A673 (cell line): ENCODE measurements around the gene PHETA1. TPM values are rescaled to one million over a fixed set of nuclear protein-coding genes. Genes with fewer than 3 reads are reported as not detected.
"Not testable (repeated sequence)": the region's sequence is repeated elsewhere in the genome, so short reads cannot be mapped to it uniquely, and the experiment has no call there.

Source experiments
- BruUV-seq: library from RNA; stranded (reverse); fragments of 400-500 nt; replicated peaks from 2 replicates; lab custom pipeline; 2021; lab: Mats Ljungman, UMichigan
- CTCF ChIA-PET: fragments of 300-600 bp; sonication (Branson Sonifier 250); formaldehyde crosslinking; loops from one replicate; lab custom pipeline; 2022; ENCODE audit warnings: antibody characterized with exemption; lab: Charles Lee
- POLR2A ChIA-PET: fragments of 300-600 bp; sonication (Branson Sonifier 250); formaldehyde crosslinking; loops from one replicate; lab custom pipeline; 2022; ENCODE audit warnings: antibody characterized with exemption; ENCODE audit not compliant: low non-redundant PET; lab: Charles Lee
- DNase-seq: peaks from one replicate; pipeline ENCODE4 v3.0.0-alpha.2; 2015; ENCODE audit warnings: low spot score
- H3K27ac ChIP-seq: fragments of 200-600 bp; sonication (generic); 2 replicates; pipeline ENCODE4 v1.5.1; 2016; ENCODE audit warnings: mixed run types, low read depth, mild to moderate bottlenecking, mixed read lengths, antibody characterized with exemption, low read length; ENCODE audit not compliant: poor library complexity, severe bottlenecking
- H3K27me3 ChIP-seq: fragments of 200-600 bp; sonication (generic); replicated peaks from 2 replicates; pipeline ENCODE4 v1.6.1; 2017; ENCODE audit warnings: mixed run types, low read depth, mild to moderate bottlenecking, mixed read lengths, antibody characterized with exemption, low read length; ENCODE audit not compliant: insufficient read depth, poor library complexity
- H3K36me3 ChIP-seq: fragments of 200-600 bp; sonication (generic); 2 replicates; pipeline ENCODE4 v1.6.1; 2016; ENCODE audit warnings: mixed run types, mild to moderate bottlenecking, mixed read lengths, antibody characterized with exemption, low read length; ENCODE audit not compliant: insufficient read depth, poor library complexity, severe bottlenecking
- H3K4me1 ChIP-seq: fragments of 200-600 bp; sonication (generic); 2 replicates; pipeline ENCODE4 v1.6.1; 2017; ENCODE audit warnings: mixed run types, mild to moderate bottlenecking, mixed read lengths, antibody characterized with exemption, low read length; ENCODE audit not compliant: insufficient read depth, poor library complexity, severe bottlenecking
- H3K4me3 ChIP-seq: fragments of 200-600 bp; sonication (generic); 2 replicates; pipeline ENCODE4 v1.5.1; 2016; ENCODE audit warnings: low read depth, mixed run types, mild to moderate bottlenecking, mixed read lengths, low read length; ENCODE audit not compliant: poor library complexity, severe bottlenecking
- H3K9me3 ChIP-seq: fragments of 200-600 bp; sonication (generic); 2 replicates; pipeline ENCODE4 v1.6.1; 2016; ENCODE audit warnings: mixed run types, low read depth, mild to moderate bottlenecking, mixed read lengths, antibody characterized with exemption, low read length; ENCODE audit not compliant: poor library complexity, severe bottlenecking
- CTCF ChIP-seq: fragments of 300-800, 200-600 bp; sonication (generic); conservative IDR thresholded peaks from 2 replicates; pipeline ENCODE4 v1.5.1; 2017; ENCODE audit warnings: low read depth, mild to moderate bottlenecking, antibody characterized with exemption, low read length, moderate library complexity, mixed read lengths
- EZH2 ChIP-seq: fragments of 200-600 bp; sonication (generic); IDR thresholded peaks from 2 replicates; pipeline ENCODE4 v1.6.1; 2017; ENCODE audit warnings: borderline replicate concordance, low read depth, mild to moderate bottlenecking, mixed read lengths, antibody characterized with exemption, low read length; ENCODE audit not compliant: poor library complexity, severe bottlenecking
- intact Hi-C: fragments of 100-400 bp; cut with micrococcal nuclease; formaldehyde crosslinking; loops from one replicate; pipeline ENCODE4 v1.10.0; 2022; ENCODE audit not compliant: unreplicated experiment
- total RNA-seq: library from RNA; stranded (reverse); gene quantifications from 2 replicates; pipeline ENCODE4 v1.2.3, GENCODE V29; 2021

PHETA1 gene
- total RNA-seq, 1 experiment from 2014 or later, result 5.7 TPM

- Histone ChIP-seq H3K9me3 (no peaks in the 10 kb centered on the region), H3K4me3 (no peak overlapping the region), H3K27ac (no peak overlapping the region), H3K27me3 (no peaks in the 10 kb centered on the region), H3K4me1 (no peaks in the 10 kb centered on the region), H3K36me3 (no peaks in the 10 kb centered on the region)
- intact Hi-C loops, result no loop called here
- no TSS peak for BruUV-seq
- no peak for DNase-seq
- TF ChIP-seq CTCF (no peak), EZH2 (no peak)
- CTCF ChIA-PET, result no interaction called here
- POLR2A ChIA-PET, result no interaction called here
Observed at GRCh38 chr12:111341426-111342065, 27.3 kb downstream of the PHETA1 start.

- DNase-seq, POLR2A ChIA-PET, BruUV-seq, H3K27ac ChIP-seq, H3K27me3 ChIP-seq, H3K36me3 ChIP-seq, H3K9me3 ChIP-seq, H3K4me1 ChIP-seq, CTCF ChIA-PET, H3K4me3 ChIP-seq, intact Hi-C loops: not testable (repeated sequence)
Observed at GRCh38 chr12:111340680-111341079, 28.2 kb downstream of the PHETA1 start.

- no peak for DNase-seq
- BruUV-seq, result no TSS peak
- POLR2A ChIA-PET, result no interaction called here
- TF ChIP-seq CTCF (no peak), EZH2 (no peak)
- intact Hi-C loops, result no loop called here
- CTCF ChIA-PET, result no interaction called here
- H3K27me3 ChIP-seq, result no peaks in the 10 kb centered on the region
- no peak overlapping the region for H3K4me3 ChIP-seq
- no peaks in the 10 kb centered on the region for H3K4me1 ChIP-seq
- H3K36me3 ChIP-seq, result no peaks in the 10 kb centered on the region
- no peak overlapping the region for H3K27ac ChIP-seq
- no peaks in the 10 kb centered on the region for H3K9me3 ChIP-seq
Observed at GRCh38 chr12:111340231-111340630, 28.7 kb downstream of the PHETA1 start.

GRCh38 chr12:111339321-111339938, 29.5 kb downstream of the PHETA1 start:
- DNase-seq, result no peak
- Histone ChIP-seq H3K4me3 (no peak overlapping the region), H3K36me3 (no peaks in the 10 kb centered on the region), H3K27ac (no peak overlapping the region), H3K9me3 (no peaks in the 10 kb centered on the region), H3K27me3 (no peaks in the 10 kb centered on the region), H3K4me1 (no peaks in the 10 kb centered on the region)
- intact Hi-C loops, result loop anchor here (10.0 kb wide), 1 partner anchor 475 kb away; no protein-coding TSS in a partner anchor
- TF ChIP-seq CTCF (no peak), EZH2 (no peak)
- BruUV-seq, result no TSS peak
- POLR2A ChIA-PET, result no interaction called here
- CTCF ChIA-PET, result no interaction called here
